ENCODE measurements around the gene POLR2E. TPM values are rescaled to one million over a fixed set of nuclear protein-coding genes. Genes with fewer than 3 reads are reported as not detected.
A peak's percentile ranks its signal among the peaks of the same experiment; 100 is the strongest.

POLR2E gene
- total RNA-seq, 4 donors from 2014 or later: 151 to 216 (median 188) TPM

DNA sequence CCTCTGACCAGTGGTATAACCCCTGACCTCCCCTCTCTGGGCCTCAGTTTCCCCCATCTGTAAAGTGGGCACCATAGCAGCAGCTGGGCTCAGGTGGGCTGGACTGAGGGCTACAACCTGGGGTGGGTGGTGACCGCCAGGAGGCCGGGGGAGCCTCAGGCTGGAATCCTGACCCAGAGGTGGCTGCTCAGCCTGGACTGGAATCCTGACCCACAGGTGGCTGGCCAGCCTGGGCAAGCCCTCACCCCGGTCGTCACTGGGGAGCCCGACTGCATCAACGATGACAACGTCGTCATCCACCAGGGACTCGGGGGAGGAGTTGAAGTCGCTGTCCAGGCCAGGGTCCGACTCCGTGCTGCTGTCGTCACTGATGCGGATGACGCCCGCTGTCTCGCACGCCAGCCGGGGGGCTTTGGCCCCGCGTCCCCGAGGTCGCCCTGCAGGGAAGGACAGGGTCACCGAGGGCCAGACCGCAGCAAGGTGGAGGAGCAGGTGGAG, 18.9 kb upstream of the POLR2E start:
- no peak for TF ChIP-seq CTCF (IDR thresholded peaks at IDR 0.05)
- ATAC-seq (ENCODE audit: low FRiP score) (no peak), DNase-seq (ENCODE audit: low spot score) (no peak)

GRCh38 chr19:1113030-1113985, 18.1 kb upstream of the POLR2E start:
- DNase-seq (ENCODE audit: low spot score) (peak; percentile 87), ATAC-seq (ENCODE audit: low FRiP score) (peak; percentile 57)
- TF ChIP-seq CTCF (IDR thresholded peaks at IDR 0.05): peak in 1 of 3 donors; percentile 62

- ATAC-seq (ENCODE audit: low FRiP score): no peak
- DNase-seq (ENCODE audit: low spot score): no peak
- no peak for TF ChIP-seq CTCF (IDR thresholded peaks at IDR 0.05)
Observed at GRCh38 chr19:1112268-1113029, 17.3 kb upstream of the POLR2E start.

- TF ChIP-seq CTCF (IDR thresholded peaks at IDR 0.05): no peak
- no peak for ATAC-seq (ENCODE audit: low FRiP score)
- DNase-seq (ENCODE audit: low spot score): no peak
Observed at GRCh38 chr19:1111641-1112267, 16.6 kb upstream of the POLR2E start.

DNA sequence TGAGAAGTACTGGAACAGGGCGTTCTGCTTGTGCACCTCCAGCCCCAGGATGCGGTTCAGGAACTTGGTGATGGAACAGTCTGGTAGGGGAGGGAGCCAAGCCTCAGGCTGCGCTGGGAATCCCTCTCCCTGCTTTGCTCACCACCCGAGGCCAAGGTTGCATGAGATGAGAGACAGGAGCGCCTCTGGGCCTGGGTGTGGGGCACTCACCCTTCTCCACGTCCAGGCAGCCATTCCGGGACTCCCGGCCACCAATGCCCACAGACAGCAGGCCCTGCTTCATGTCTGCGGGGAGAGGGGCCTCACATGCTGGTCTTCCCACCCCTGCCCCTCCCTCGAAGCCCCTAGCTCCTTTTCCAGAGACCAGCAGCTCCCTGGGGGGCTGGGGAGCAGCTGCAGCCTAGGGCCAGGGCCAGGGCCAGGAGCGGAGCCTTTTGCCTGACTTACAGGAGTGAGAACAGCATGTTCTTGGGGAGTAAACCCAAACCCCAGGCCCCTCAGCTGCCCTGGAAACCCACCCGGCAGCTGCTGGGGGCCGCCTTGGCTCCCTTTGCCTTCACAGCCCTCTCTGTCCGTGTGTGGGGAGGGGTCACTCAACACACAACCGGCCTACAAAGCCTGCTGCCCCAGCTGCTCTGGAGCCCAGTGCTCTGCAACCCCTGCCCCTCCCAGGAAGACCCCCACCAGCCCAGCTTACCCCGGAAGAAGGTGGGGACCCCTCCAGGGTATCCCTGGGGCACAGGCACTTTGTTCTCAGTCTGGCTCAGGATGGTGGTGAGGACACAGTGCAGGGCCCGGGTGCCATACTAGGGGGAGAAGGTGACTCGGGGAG, 15.8 kb upstream of the POLR2E start:
- ATAC-seq (ENCODE audit: low FRiP score) (no peak), DNase-seq (ENCODE audit: low spot score) (no peak)
- no peak for TF ChIP-seq CTCF (IDR thresholded peaks at IDR 0.05)

Data from omental fat pad (tissue), 4 donors.